ENCODE measurements around the gene KLHL26. TPM values are rescaled to one million over a fixed set of nuclear protein-coding genes. Genes with fewer than 3 reads are reported as not detected.
"Not testable (repeated sequence)": the region's sequence is repeated elsewhere in the genome, so short reads cannot be mapped to it uniquely, and the experiment has no call there.

Gene KLHL26
- total RNA-seq, 1 experiment from 2014 or later = 7.1 TPM

GRCh38 chr19:18668252-18668631, 31.4 kb downstream of the KLHL26 start:
- DNase-seq = no peak
- Histone ChIP-seq H3K4me3 (ENCODE audit: insufficient read depth, low read depth, low read length) (no peak overlapping the region), H3K36me3 (replicated peaks; ENCODE audit: control insufficient read depth, insufficient read depth, low read length) (no peaks in the 10 kb centered on the region; the same call in none of the 2 replicates), H3K27me3 (ENCODE audit: control insufficient read depth, insufficient read depth, low read length) (no peaks in the 10 kb centered on the region)

GRCh38 chr19:18668744-18669523, 32.1 kb downstream of the KLHL26 start:
- H3K27me3 ChIP-seq (ENCODE audit: control insufficient read depth, insufficient read depth, low read length) = no peaks in the 10 kb centered on the region
- no peak overlapping the region for H3K4me3 ChIP-seq (ENCODE audit: insufficient read depth, low read depth, low read length)
- no peaks in the 10 kb centered on the region; the same call in none of the 2 replicates for H3K36me3 ChIP-seq (replicated peaks; ENCODE audit: control insufficient read depth, insufficient read depth, low read length)
- peak; percentile 50 for DNase-seq

- Histone ChIP-seq H3K4me3 (ENCODE audit: insufficient read depth, low read depth, low read length) (no peak overlapping the region), H3K36me3 (replicated peaks; ENCODE audit: control insufficient read depth, insufficient read depth, low read length) (no peaks in the 10 kb centered on the region; the same call in 1 of the 2 replicates), H3K27me3 (ENCODE audit: control insufficient read depth, insufficient read depth, low read length) (no peaks in the 10 kb centered on the region)
- no peak for DNase-seq
Observed at GRCh38 chr19:18669524-18669817, 32.6 kb downstream of the KLHL26 start.

- Histone ChIP-seq H3K36me3 (replicated peaks; ENCODE audit: control insufficient read depth, insufficient read depth, low read length) (no peaks in the 10 kb centered on the region; the same call in 1 of the 2 replicates), H3K4me3 (ENCODE audit: insufficient read depth, low read depth, low read length) (no peak overlapping the region), H3K27me3 (ENCODE audit: control insufficient read depth, insufficient read depth, low read length) (no peaks in the 10 kb centered on the region)
- no peak for DNase-seq
Observed at GRCh38 chr19:18669883-18670282, 33.1 kb downstream of the KLHL26 start.

GRCh38 chr19:18670312-18670711, 33.5 kb downstream of the KLHL26 start:
- Histone ChIP-seq H3K36me3 (replicated peaks; ENCODE audit: control insufficient read depth, insufficient read depth, low read length) (no peaks in the 10 kb centered on the region; the same call in 1 of the 2 replicates), H3K27me3 (ENCODE audit: control insufficient read depth, insufficient read depth, low read length) (no peaks in the 10 kb centered on the region), H3K4me3 (ENCODE audit: insufficient read depth, low read depth, low read length) (no peak overlapping the region)
- DNase-seq = no peak

GRCh38 chr19:18671303-18672043, 34.6 kb downstream of the KLHL26 start:
- Histone ChIP-seq H3K4me3 (ENCODE audit: insufficient read depth, low read depth, low read length) (no peak overlapping the region), H3K27me3 (ENCODE audit: control insufficient read depth, insufficient read depth, low read length) (no peaks in the 10 kb centered on the region), H3K36me3 (replicated peaks; ENCODE audit: control insufficient read depth, insufficient read depth, low read length) (no peaks in the 10 kb centered on the region; the same call in 1 of the 2 replicates)
- peak; percentile 56 for DNase-seq

- peak; percentile 62 for DNase-seq
- no peaks in the 10 kb centered on the region; the same call in none of the 2 replicates for H3K36me3 ChIP-seq (replicated peaks; ENCODE audit: control insufficient read depth, insufficient read depth, low read length)
- H3K27me3 ChIP-seq (ENCODE audit: control insufficient read depth, insufficient read depth, low read length) = no peaks in the 10 kb centered on the region
- H3K4me3 ChIP-seq (ENCODE audit: insufficient read depth, low read depth, low read length) = no peak overlapping the region
Observed at GRCh38 chr19:18672044-18672451, 35.2 kb downstream of the KLHL26 start.

GRCh38 chr19:18672606-18673337, 35.9 kb downstream of the KLHL26 start:
- H3K36me3 ChIP-seq (replicated peaks; ENCODE audit: control insufficient read depth, insufficient read depth, low read length) = no peaks in the 10 kb centered on the region; the same call in none of the 2 replicates
- DNase-seq = peak; percentile 75

GRCh38 chr19:18674616-18675015, 37.8 kb downstream of the KLHL26 start:
- Histone ChIP-seq H3K36me3 (replicated peaks; ENCODE audit: control insufficient read depth, insufficient read depth, low read length) (no peaks in the 10 kb centered on the region; the same call in 1 of the 2 replicates), H3K4me3 (ENCODE audit: insufficient read depth, low read depth, low read length) (no peak overlapping the region), H3K27me3 (ENCODE audit: control insufficient read depth, insufficient read depth, low read length) (no peaks in the 10 kb centered on the region)
- no peak for DNase-seq

More at GRCh38 chr19:18672606-18673337, 35.9 kb downstream of the KLHL26 start:
- Histone ChIP-seq H3K27me3 (ENCODE audit: control insufficient read depth, insufficient read depth, low read length) (no peaks in the 10 kb centered on the region), H3K4me3 (ENCODE audit: insufficient read depth, low read depth, low read length) (no peak overlapping the region)

GRCh38 chr19:18675779-18676178, 39.0 kb downstream of the KLHL26 start:
- H3K27me3 ChIP-seq (ENCODE audit: control insufficient read depth, insufficient read depth, low read length) = no peaks in the 10 kb centered on the region
- H3K4me3 ChIP-seq (ENCODE audit: insufficient read depth, low read depth, low read length) = no peak overlapping the region
- peak; percentile 87 for DNase-seq
- no peaks in the 10 kb centered on the region; the same call in 1 of the 2 replicates for H3K36me3 ChIP-seq (replicated peaks; ENCODE audit: control insufficient read depth, insufficient read depth, low read length)

GRCh38 chr19:18676692-18677091, 39.9 kb downstream of the KLHL26 start:
- no peak for DNase-seq
- Histone ChIP-seq H3K4me3 (ENCODE audit: insufficient read depth, low read depth, low read length) (no peak overlapping the region), H3K36me3 (replicated peaks; ENCODE audit: control insufficient read depth, insufficient read depth, low read length) (no peaks in the 10 kb centered on the region; the same call in 1 of the 2 replicates), H3K27me3 (ENCODE audit: control insufficient read depth, insufficient read depth, low read length) (no peaks in the 10 kb centered on the region)

GRCh38 chr19:18677156-18677555, 40.3 kb downstream of the KLHL26 start:
- no peak for DNase-seq
- Histone ChIP-seq H3K4me3 (ENCODE audit: insufficient read depth, low read depth, low read length) (no peak overlapping the region), H3K36me3 (replicated peaks; ENCODE audit: control insufficient read depth, insufficient read depth, low read length) (no peaks in the 10 kb centered on the region; the same call in 1 of the 2 replicates), H3K27me3 (ENCODE audit: control insufficient read depth, insufficient read depth, low read length) (no peaks in the 10 kb centered on the region)

GRCh38 chr19:18680148-18680547, 43.3 kb downstream of the KLHL26 start:
- not testable (repeated sequence) for H3K27me3 ChIP-seq (ENCODE audit: control insufficient read depth, insufficient read depth, low read length); H3K36me3 ChIP-seq (replicated peaks; ENCODE audit: control insufficient read depth, insufficient read depth, low read length); H3K4me3 ChIP-seq (ENCODE audit: insufficient read depth, low read depth, low read length); DNase-seq

- Histone ChIP-seq H3K27me3 (ENCODE audit: control insufficient read depth, insufficient read depth, low read length) (no peaks in the 10 kb centered on the region), H3K36me3 (replicated peaks; ENCODE audit: control insufficient read depth, insufficient read depth, low read length) (no peaks in the 10 kb centered on the region), H3K4me3 (ENCODE audit: insufficient read depth, low read depth, low read length) (peak overlapping the region; percentile 69)
- DNase-seq = peak; percentile 57
Observed at GRCh38 chr19:18682807-18683108, 45.9 kb downstream of the KLHL26 start.

All from H7 (cell line).